GM19193 (cell line): ENCODE data around the gene FBRSL1.

Experiments used
- POLR2A ChIP-seq: IDR thresholded peaks from 4 replicates; pipeline ENCODE4 v1.6.1; 2011; ENCODE audit not compliant: insufficient read depth, insufficient read length; ENCODE audit errors: extremely low read depth

The FBRSL1 gene

DNA sequence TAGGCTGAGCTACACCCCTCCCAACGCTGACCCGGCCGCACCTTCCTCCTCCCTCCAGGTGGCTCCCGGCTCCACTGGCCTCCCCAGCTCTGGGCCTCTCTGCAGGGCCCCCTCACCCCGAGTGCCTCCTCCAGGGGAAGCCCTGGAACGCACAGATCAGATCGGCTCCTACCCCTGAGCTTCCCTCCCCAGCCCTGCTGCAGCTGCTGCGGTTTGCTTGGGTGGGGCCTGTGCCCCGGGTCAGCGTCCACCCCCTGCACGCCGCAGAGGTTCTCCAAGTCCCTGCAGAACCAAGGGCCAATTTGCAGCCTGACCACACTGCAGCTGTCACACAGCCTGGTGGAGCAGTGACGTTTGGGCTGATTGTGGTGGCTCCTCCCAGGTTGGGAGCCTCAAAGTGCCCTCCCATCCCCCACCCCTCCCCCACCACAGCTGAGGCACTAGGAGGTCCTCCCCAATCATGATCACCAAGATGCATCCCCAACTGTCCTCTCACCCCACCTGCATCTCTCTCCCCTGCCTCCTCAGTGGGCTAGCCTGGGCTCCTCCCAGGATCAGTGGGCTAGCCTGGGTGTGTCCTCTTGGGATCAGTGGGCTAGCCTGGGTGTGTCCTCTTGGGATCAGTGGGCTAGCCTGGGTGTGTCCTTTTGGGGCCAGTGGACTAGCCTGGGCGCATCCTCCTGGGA lies 12.8 kb upstream of the FBRSL1 start:
- no peak for TF ChIP-seq POLR2A

GRCh38 chr12:132477703-132478432 lies 12.1 kb upstream of the FBRSL1 start:
- no peak for TF ChIP-seq POLR2A

- no peak for TF ChIP-seq POLR2A
Observed at GRCh38 chr12:132478433-132478803, 11.5 kb upstream of the FBRSL1 start.

DNA sequence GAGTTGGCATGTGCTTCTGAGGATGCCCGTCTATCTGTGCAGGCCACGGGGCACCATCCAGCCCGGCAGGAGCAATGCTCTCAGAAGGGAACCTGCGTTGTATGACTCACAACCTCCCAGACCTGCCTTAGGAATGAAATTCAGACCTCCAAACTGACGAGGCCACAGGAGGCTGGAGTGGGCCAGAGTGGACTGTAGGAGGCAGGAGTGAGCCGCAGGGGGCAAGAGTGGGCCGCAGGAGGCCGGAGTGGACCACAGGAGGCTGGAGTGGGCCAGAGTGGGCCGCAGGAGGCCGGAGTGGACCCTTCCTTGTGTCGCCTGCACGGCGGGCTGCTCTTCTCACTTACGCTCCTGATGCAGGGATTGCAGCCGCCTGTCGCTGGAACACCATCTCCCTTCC lies 11.1 kb upstream of the FBRSL1 start:
- TF ChIP-seq POLR2A, result no peak

GRCh38 chr12:132479291-132479690 lies 10.7 kb upstream of the FBRSL1 start:
- TF ChIP-seq POLR2A, result no peak

DNA sequence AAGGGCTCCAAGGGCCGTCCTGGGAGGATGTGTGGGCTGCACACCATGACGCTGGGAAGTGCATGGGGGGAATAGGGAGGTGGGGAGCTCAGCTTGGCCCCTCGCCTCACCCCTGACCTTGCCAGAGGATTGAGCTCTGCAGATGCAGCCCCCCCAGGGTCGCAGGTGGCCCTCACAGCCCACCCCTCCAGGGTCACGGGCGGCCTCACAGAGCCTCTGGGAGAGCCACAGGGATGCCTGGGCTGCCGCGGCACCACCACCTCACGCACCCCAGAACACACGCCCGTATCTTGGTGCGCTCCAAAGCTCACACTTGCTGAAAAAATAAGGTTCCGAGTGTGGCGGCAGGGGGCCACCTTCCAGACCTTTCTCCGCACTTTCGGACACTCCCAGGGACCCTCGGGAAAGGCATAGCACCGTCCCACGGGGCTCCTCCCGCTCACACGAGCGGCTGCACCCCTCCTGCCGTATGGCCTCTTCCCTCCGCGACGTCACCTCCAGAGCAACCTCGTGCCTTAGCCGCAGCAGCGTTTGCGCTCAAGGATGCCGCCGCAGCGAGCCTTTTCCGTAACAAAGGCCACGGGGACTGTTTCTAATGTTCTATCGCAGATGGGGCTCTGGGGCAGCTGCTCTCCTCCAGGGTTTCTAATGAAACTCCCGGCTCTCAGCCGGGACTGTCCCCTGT lies 9.9 kb upstream of the FBRSL1 start:
- no peak for TF ChIP-seq POLR2A

GRCh38 chr12:132480623-132481132 lies 9.3 kb upstream of the FBRSL1 start:
- TF ChIP-seq POLR2A, result no peak

GRCh38 chr12:132481345-132481744 lies 8.6 kb upstream of the FBRSL1 start:
- TF ChIP-seq POLR2A, result no peak

- TF ChIP-seq POLR2A, result no peak
Observed at GRCh38 chr12:132481771-132482745, 7.9 kb upstream of the FBRSL1 start.

DNA sequence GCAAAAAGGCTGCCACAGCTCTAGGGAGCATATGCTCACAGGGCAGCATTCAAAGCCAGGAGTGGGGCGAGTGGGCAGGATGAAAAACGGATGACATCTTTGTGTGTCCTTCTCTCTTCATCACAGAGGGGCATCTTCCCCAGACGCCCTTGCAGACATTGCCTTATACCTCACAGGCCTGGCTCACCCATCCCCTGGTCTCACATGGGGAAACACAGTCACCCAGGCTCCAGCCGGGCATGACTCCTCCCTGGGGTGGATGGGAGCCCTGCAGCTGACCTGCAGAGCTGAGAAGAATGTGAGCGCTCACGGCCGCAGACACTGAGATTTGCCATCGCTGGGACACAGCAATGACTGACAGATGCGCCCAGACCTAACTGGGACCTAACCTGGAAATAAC lies 7.2 kb upstream of the FBRSL1 start:
- no peak for TF ChIP-seq POLR2A

DNA sequence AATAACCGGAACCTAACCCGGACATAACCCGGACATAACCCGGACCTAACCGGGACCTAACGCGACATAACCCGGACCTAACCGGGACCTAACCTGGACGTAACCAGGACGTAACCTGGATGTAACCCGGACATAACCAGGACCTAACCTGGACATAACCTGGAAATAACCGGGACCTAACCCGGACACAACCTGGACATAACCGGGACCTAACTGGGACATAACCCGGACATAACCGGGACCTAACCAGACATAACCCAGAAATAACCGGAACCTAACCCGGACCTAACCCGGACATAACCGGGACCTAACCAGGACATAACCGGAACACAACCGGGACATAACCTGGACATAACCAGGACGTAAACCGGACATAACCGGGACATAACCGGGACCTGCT lies 6.7 kb upstream of the FBRSL1 start:
- no peak for TF ChIP-seq POLR2A

DNA sequence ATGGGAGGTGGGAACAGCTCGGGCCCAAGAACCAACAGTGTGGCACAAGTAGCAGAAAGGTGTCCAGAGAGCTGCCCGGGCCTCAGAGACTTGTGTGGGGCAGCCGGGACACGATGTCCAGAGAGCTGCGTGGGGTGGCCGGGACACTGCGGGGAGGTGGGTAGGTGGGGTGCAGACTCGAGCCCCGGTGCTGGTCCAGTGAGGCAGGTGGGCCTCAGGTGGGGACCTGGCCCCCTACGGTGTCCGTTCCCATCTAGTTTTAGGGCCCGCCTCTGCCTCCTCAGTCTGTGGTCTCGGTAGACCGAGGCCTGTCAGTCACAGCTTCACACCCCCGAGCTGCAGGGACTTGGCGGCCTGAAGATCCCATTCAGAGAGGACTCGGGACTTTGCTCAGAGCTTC lies 6.3 kb upstream of the FBRSL1 start:
- TF ChIP-seq POLR2A, result no peak

DNA sequence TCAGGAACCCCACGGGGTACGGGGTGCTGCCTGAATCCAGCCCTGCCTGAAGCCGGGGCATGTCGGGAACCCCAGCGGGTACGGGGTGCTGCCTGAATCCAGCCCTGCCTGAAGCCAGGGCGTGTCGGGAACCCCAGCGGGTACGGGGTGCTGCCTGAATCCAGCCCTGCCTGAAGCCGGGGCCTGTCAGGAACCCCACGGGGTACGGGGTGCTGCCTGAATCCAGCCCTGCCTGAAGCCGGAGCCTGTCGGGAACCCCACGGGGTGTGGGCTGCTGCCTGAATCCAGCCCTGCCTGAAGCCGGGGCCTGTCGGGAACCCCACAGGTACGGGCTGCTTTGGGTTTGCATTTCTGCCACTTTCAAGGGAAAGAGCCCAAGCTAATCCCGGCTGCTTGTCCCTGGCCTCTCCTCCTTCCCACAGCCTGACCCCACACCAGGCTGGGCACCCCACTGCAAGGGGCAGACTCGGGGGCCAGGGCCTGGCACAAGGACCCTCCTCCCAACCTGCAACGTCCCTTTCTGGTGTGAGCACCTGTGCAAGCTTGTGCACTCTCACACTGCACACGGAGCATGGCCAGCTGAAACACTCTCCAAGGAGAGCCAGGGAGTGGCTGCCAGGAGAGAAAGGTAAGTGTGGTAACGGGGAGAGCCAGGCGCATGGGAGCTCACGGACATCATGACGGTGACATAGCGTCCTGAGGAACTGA lies 5.6 kb upstream of the FBRSL1 start:
- no peak for TF ChIP-seq POLR2A

GRCh38 chr12:132484891-132485441 lies 5.0 kb upstream of the FBRSL1 start:
- TF ChIP-seq POLR2A, result no peak
